K562 (cell line): Measurements from ENCODE around the gene ARID3A. TPM values are rescaled to one million over a fixed set of nuclear protein-coding genes. Genes with fewer than 3 reads are reported as not detected.

Source experiments
- ATAC-seq: fragments of 200-7000 bp; cut with Tn5 transposase; 3 replicates; pipeline ENCODE4 v1.9.1; 2020; ENCODE audit warnings: moderate library complexity
- BruUV-seq: library from RNA; stranded (reverse); fragments of 400-500 nt; replicated peaks from 2 replicates; lab custom pipeline; 2021; lab: Mats Ljungman, UMichigan
- CTCF ChIA-PET: fragments of 300-600 bp; formaldehyde crosslinking; extraction: SDS; loops from one replicate; lab custom pipeline; 2021; ENCODE audit warnings: low intra/inter-chr PET ratio; lab: Yijun Ruan, JAX
- POLR2A ChIA-PET: fragments of 300-600, 350-650 bp; sonication (Branson Sonifier 250); formaldehyde crosslinking; extraction: SDS; loops from one replicate; lab custom pipeline; 2021; ENCODE audit warnings: antibody characterized with exemption, inconsistent platforms; lab: Yijun Ruan, JAX
- DNase-seq, 4 experiments: peaks; one replicate each; pipeline versions ENCODE4 v3.0.0 to v3.0.0-alpha.2; 2011 to 2018; ENCODE audit warnings: low spot score in 3 of 4, mixed read lengths in 3 of 4; ENCODE audit errors: extremely low read depth in 1 of 4
- FAIRE-seq: peaks from 2 replicates; lab custom pipeline; 2011; peaks lifted over from hg19 to GRCh38; lab: Jason Lieb, UNC
- H2AFZ ChIP-seq: 2 replicates; pipeline ENCODE4 v1.6.0; 2011; ENCODE audit warnings: low read depth, low read length, control low read depth, inconsistent platforms
- H3K27ac ChIP-seq: fragments of 200-600 bp; 3 replicates; pipeline ENCODE4 v1.8.0; 2011; ENCODE audit warnings: low read depth, mild to moderate bottlenecking, control low read depth, inconsistent platforms, low read length, moderate library complexity, mixed read lengths; ENCODE audit errors: extremely low read depth
- H3K27me3 ChIP-seq, 2 experiments: fragments of 300-600 bp in 1 of 2; 2 replicates in 1 of 2; 3 replicates in 1 of 2; pipeline versions ENCODE4 v1.6.0 to v1.8.0; 2011; ENCODE audit warnings: inconsistent platforms in 2 of 2, low read length in 2 of 2, mild to moderate bottlenecking in 1 of 2, mixed read lengths in 1 of 2, moderate library complexity in 1 of 2; ENCODE audit not compliant: control insufficient read depth in 2 of 2, insufficient read depth in 2 of 2
- H3K36me3 ChIP-seq: fragments of 300-600 bp; 3 replicates; pipeline ENCODE4 v1.8.0; 2011; ENCODE audit warnings: mild to moderate bottlenecking, low read length, inconsistent platforms; ENCODE audit not compliant: control insufficient read depth, insufficient read depth
- H3K4me1 ChIP-seq, 2 experiments: fragments of 200-600 bp in 1 of 2; replicated peaks in 1 of 2; 2 replicates in 1 of 2; 3 replicates in 1 of 2; pipeline versions ENCODE4 v1.5.1 to v1.8.0; 2011; ENCODE audit warnings: inconsistent platforms in 2 of 2, low read length in 2 of 2, mild to moderate bottlenecking in 1 of 2, mixed read lengths in 1 of 2, moderate library complexity in 1 of 2; ENCODE audit not compliant: control insufficient read depth in 2 of 2, insufficient read depth in 2 of 2
- H3K4me2 ChIP-seq: 2 replicates; pipeline ENCODE4 v1.6.1; 2011; ENCODE audit warnings: low read length, control low read depth, inconsistent platforms, mixed read lengths; ENCODE audit not compliant: insufficient read depth
- H3K4me3 ChIP-seq: fragments of 200-600 bp; sonication (generic), shearing (Covaris generic); 2 replicates; pipeline ENCODE4 v1.5.1; 2016; ENCODE audit warnings: control low read depth, inconsistent platforms
- H3K79me2 ChIP-seq: fragments of 200-600 bp; 3 replicates; pipeline ENCODE4 v1.8.0; 2011; ENCODE audit warnings: low read length, inconsistent platforms; ENCODE audit not compliant: control insufficient read depth, insufficient read depth
- H3K9ac ChIP-seq, 2 experiments: 2 replicates each; pipeline versions ENCODE4 v1.6.0 to v1.6.1; 2011; ENCODE audit warnings: low read depth in 2 of 2, low read length in 2 of 2, control low read depth in 1 of 2, inconsistent platforms in 1 of 2, mild to moderate bottlenecking in 1 of 2, mixed read lengths in 1 of 2; ENCODE audit not compliant: insufficient read depth in 1 of 2
- H3K9me1 ChIP-seq: one replicate; pipeline ENCODE4 v1.6.0; 2011; ENCODE audit warnings: inconsistent platforms, mild to moderate bottlenecking, low read length, moderate library complexity; ENCODE audit not compliant: control insufficient read depth, insufficient read depth
- H3K9me3 ChIP-seq: replicated peaks from 2 replicates; pipeline ENCODE4 v1.5.1; 2011; ENCODE audit warnings: low read depth, low read length, inconsistent platforms; ENCODE audit not compliant: control insufficient read depth, insufficient read depth
- H4K20me1 ChIP-seq: replicated peaks from 2 replicates; pipeline ENCODE4 v1.6.1; 2011; ENCODE audit warnings: low read length, inconsistent platforms, mixed read lengths; ENCODE audit not compliant: control insufficient read depth, insufficient read depth
- ARID3A ChIP-seq: IDR thresholded peaks from 2 replicates; pipeline ENCODE4 v1.6.1; 2012; ENCODE audit warnings: low read depth, low read length, improper control_type of control experiment, borderline replicate concordance
- CBFA2T2 ChIP-seq: fragments of 450-650 bp; conservative IDR thresholded peaks from 2 replicates; pipeline ENCODE4 v1.6.1; 2017; ENCODE audit warnings: mild to moderate bottlenecking
- IRF2 ChIP-seq: sonication (generic); formaldehyde crosslinking; IDR thresholded peaks from 2 replicates; pipeline ENCODE4 v1.8.1; 2022; ENCODE audit warnings: mild to moderate bottlenecking, missing genetic modification reagents
- RBM22 ChIP-seq: fragments of 200-400 bp; formaldehyde crosslinking; IDR thresholded peaks from 2 replicates; pipeline ENCODE4 v1.6.1; 2018; ENCODE audit warnings: low read length, low read depth; ENCODE audit not compliant: poor library complexity, severe bottlenecking
- SUPT5H ChIP-seq: fragments of 450-650 bp; IDR thresholded peaks from 2 replicates; pipeline ENCODE4 v1.6.1; 2016
- TARDBP ChIP-seq: fragments of 450-650 bp; IDR thresholded peaks from 2 replicates; pipeline ENCODE4 v1.6.1; 2016
- TRIM25 ChIP-seq: fragments of 450-650 bp; IDR thresholded peaks from 2 replicates; pipeline ENCODE4 v1.7.0; 2016; ENCODE audit warnings: borderline replicate concordance
- WGBS: fragments of 100-300 bp; shearing (Covaris generic); methylation state at CpG from one replicate; pipeline ENCODE4 v1.1.6; 2016; ENCODE audit warnings: low coverage, mixed read lengths; ENCODE audit not compliant: insufficient coverage; ENCODE audit errors: missing lambda C conversion rate; 5-methylcytosine and 5-hydroxymethylcytosine counted together
- in situ Hi-C: fragments of 300-500 bp; cut with MboI; formaldehyde crosslinking; loops from 4 replicates; pipeline ENCODE4 v1.15.0; 2018; ENCODE audit warnings: inconsistent platforms, mixed read lengths
- intact Hi-C: fragments of 100-400 bp; cut with micrococcal nuclease; formaldehyde crosslinking; loops from 2 replicates; pipeline ENCODE4 v1.14.2; 2022
- polyA plus RNA-seq, 8 experiments: library from polyadenylated mRNA; depleted of rRNA in 4 of 8; stranded (reverse) in 5 of 8; unstranded in 3 of 8; fragments of >200 nt; fragmentation: Nextera tagmentation in 2 of 8; fragmentation: Illumina TruSeq in 1 of 8; extraction: Ambion mirVana in 2 of 8; extraction: Trizol in 1 of 8; gene quantifications; 2 replicates each; pipeline versions ENCODE4 v1.2.1 to v1.2.3, GENCODE V29; 2011 to 2014; ENCODE audit warnings: inconsistent platforms in 1 of 8, missing spikeins in 1 of 8
- total RNA-seq, 7 experiments: library from RNA; depleted of rRNA in 6 of 7; stranded (reverse); fragments of >200 nt in 6 of 7; fragmentation: Illumina TruSeq in 2 of 7; extraction: Trizol in 2 of 7; gene quantifications; 2 replicates each; pipeline versions ENCODE4 v1.2.1 to v1.2.3, GENCODE V29; 2011 to 2021; ENCODE audit warnings: low replicate concordance in 1 of 7

ARID3A gene
- total and polyA plus RNA-seq, 9 of the 15 experiments (the other 6 are each of a cell fraction or from before 2014, with no cell fraction given): 1.4 to 118 (median 31.2) TPM

GRCh38 chr19:993361-993830 is 67.6 kb downstream of the ARID3A start:
- no peak overlapping the region for H3K4me2 ChIP-seq
- peak overlapping the region in 1 of 2 experiments; percentile 58; a peak in 2 of 4 replicates for H3K9ac ChIP-seq
- in situ Hi-C loops: no loop called here
- no peak overlapping the region for H3K27ac ChIP-seq
- H3K4me1 ChIP-seq: peaks cover 12 to 81% of the 10 kb centered on the region in 2 experiments; a peak in 4 of 5 replicates
- H3K9me3 ChIP-seq: no peaks in the 10 kb centered on the region
- no peak for FAIRE-seq
- H3K9me1 ChIP-seq: peaks cover 6% of the 10 kb centered on the region
- no peak overlapping the region for H3K4me3 ChIP-seq
- intact Hi-C loops: no loop called here
- ChIA-PET POLR2A (interaction anchor here (0.6 kb wide), 1 partner anchor 36 kb away, joined by 5 read pairs; no protein-coding TSS in a partner anchor), CTCF (no interaction called here)
- TF ChIP-seq IRF2: no peak
- TF ChIP-seq ARID3A: no peak
- TF ChIP-seq RBM22: peak; percentile 50
- no peak for TF ChIP-seq TRIM25
- TF ChIP-seq CBFA2T2: no peak
- TF ChIP-seq TARDBP: no peak
- TF ChIP-seq SUPT5H: no peak
- H3K36me3 ChIP-seq: peaks cover 65% of the 10 kb centered on the region; the same call in 2 of the 3 replicates
- DNase-seq: no peak
- ATAC-seq: no peak
- 89% methylated on average over 11 of the region's 17 CpGs for WGBS
- H2AFZ ChIP-seq: no peak overlapping the region
- no TSS peak for BruUV-seq
- no peaks in the 10 kb centered on the region for H3K27me3 ChIP-seq
- no peaks in the 10 kb centered on the region for H3K79me2 ChIP-seq
- no peaks in the 10 kb centered on the region; the same call in 1 of the 2 replicates for H4K20me1 ChIP-seq
